GM18861 (cell line): ENCODE results near the gene RNF13.

ENCODE experiments used
- ATAC-seq: cut with Tn5 transposase; IDR thresholded peaks from one replicate; pipeline ENCODE4 v1.9.1; 2021; ENCODE audit not compliant: unreplicated experiment

The RNF13 gene

GRCh38 chr3:149983628-149984027 is 170.6 kb downstream of the RNF13 start:
- no peak for ATAC-seq

- ATAC-seq: no peak
Observed at GRCh38 chr3:149989307-149989706, 176.3 kb downstream of the RNF13 start.

GRCh38 chr3:149990423-149990948 is 177.5 kb downstream of the RNF13 start:
- ATAC-seq: no peak

- ATAC-seq: no peak
Observed at GRCh38 chr3:149992416-149993058, 179.5 kb downstream of the RNF13 start.

- ATAC-seq: no peak
Observed at GRCh38 chr3:149998946-149999345, 185.9 kb downstream of the RNF13 start.

- ATAC-seq: no peak
Observed at GRCh38 chr3:149999421-149999820, 186.4 kb downstream of the RNF13 start.

GRCh38 chr3:150000641-150001040 is 187.6 kb downstream of the RNF13 start:
- no peak for ATAC-seq

GRCh38 chr3:150005243-150006112 is 192.5 kb downstream of the RNF13 start:
- no peak for ATAC-seq

- no peak for ATAC-seq
Observed at GRCh38 chr3:150006794-150007193, 193.8 kb downstream of the RNF13 start.
